HG03060 (cell line): ENCODE results near the gene PRUNE1.

Source experiments
- ATAC-seq: cut with Tn5 transposase; IDR thresholded peaks from one replicate; pipeline ENCODE4 v1.9.1; 2021; ENCODE audit warnings: low read depth, moderate number of reproducible peaks; ENCODE audit not compliant: unreplicated experiment

PRUNE1 gene

DNA sequence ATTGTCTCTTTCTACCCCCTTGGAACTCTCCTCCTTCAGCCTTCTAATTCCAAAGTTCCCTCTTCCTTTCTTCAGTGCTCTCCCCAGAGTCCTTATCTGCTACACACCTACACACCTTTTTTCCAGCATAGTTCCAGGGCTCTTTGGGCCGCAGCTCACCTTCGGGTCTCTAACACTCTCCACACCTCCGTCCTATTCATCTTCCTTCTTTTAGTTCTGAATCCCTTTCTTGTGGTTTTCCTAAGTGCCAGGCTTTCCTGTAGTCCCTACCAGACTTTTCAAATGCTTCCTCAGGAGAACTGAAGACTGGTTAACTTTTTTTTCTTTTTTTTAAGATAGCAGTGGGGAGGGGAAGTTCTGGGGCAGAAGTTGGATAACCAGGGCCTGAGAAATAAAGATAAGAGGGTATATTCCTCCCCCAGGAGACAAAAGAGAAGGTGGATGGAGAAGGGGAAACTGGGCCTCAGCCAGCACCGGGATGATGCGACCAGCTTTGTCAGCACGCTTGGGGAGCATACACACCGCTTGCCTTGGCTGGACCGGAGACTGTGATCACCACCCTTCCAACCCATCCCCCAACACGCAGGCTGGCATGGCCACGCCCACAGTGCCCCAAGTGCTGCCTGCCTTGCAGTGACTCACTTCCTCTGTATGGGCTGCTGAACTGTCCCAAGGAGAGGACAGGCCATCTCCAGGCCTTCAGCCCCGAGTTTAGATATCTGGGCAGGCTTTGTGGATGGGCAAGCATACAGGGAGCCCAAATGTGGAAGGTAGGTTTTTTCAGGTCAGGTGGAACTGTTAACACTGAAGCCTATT is 31.2 kb upstream of the PRUNE1 start:
- ATAC-seq, result no peak

DNA sequence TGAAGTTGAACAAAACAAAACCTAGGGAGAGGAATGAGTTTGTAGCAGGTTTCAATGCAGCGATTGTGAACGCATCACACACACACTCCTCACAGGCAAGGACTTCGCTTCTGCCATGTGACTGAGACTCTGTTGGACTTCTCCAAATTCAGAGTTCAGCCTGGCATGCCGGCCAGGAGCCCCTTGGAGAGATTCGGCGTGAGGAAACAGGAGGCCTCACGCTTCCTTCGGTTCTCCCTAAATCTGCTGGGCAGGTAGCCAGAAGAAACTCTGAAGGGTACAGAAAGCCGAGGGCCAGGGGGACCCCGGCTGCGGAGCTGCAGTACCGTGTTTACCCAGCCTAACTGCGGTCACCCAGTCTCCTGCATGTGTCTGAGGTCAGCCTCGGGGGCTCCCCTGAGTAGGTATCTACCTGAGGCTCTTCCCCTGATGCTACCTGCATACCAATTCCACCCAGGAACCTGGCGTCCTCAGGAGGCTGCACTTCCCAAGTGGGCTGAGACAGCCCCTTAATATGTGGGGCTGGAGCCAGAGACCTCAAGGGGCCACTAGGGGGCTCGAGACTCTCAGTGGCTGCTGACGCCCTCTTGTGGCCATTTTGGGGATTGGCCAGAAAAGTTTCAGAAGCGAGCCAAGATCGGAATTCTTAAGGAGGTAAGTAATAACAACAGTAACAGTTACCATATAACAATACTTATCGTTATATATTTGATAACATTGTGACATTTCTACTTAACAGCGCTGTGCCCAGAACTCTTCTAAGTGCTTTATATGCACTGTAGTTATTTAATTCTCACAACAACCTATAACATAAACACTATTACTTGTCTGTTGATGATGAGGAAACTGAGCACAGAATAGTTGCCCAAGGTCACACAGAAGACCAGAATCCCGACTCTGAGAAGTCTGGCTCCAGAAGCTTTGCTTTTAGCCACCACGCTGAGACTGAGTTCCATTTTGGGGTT is 28.9 kb upstream of the PRUNE1 start:
- ATAC-seq, result no peak

DNA sequence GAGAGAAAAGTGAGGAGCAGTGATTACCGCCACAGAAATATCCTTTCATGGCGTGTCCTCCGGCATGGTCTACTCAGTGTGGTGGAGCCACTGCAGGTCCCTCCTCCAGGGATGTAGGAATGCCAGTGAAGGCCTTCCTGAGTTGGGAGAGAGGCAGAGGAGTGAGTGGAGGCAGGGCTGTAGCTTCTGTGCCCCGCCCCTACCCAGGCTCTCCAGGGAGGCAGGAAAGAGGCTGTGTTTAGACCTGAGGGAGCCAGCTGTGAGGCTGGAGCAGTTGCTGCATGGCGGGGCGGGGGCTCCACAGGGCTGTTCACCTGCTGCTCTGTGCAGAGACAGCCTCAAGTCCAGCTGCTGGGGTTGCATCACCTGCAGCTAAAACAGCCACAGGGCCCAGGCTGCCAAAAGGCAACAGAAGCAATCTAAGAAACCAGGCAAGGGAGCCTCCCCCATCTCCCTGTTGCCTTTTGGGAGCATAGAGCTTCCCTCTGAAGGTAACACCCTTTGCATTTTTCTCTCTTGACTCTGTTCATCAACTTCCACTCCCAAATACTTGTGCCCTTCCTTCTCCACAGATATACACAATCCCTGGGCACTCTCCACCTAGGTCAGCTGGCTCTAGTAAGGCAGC is 27.0 kb upstream of the PRUNE1 start:
- no peak for ATAC-seq

DNA sequence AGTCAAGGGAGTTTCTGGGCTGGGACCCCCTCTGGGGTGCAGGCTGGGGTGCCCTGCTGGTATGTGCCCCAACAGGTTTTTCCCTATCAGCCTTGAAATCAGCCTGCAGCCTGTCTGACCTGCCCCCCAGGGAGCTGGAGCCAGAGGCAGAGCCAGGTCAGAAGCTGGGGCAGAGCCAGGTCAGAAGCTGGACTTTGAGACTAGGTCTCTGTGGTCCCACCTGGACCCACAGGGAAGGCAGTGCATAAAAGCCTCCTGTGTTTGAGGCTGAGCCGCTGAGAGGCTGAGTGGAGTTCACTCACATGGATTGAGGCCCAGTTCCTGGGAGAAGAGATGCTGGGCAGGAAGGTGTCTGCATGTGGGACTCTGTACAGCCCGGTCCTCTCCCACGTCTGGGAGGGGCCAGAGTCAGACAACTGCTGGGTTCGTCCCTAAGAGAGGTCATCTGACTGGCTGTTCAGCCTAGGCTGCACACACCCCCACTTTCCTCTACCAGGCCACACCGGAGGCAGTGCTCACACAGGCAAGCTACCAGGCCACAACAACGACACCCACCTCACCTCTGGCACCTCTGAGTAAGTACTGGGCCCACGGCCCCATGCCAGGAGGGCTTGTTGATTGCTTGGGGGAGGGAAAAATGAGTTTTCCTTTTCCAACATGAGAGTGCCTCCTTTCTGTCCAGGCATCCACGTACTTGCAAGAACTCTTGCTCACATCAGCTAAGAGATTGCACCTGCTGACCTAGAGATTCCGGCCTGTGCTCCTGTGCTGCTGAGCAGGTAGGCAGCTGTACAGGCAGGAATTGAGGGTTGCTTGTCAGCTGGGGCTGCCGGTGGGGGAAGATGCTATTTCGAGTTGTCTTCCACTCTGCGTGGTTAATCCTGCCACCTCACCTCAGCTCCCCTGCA is 26.2 kb upstream of the PRUNE1 start, which contains the start of gene ANXA9:
ANXA9 (plus strand) TSS at position 488 of the 908 bp plus-strand sequence. CDS start 814 bp downstream, outside the sequence.
- no peak for ATAC-seq

DNA sequence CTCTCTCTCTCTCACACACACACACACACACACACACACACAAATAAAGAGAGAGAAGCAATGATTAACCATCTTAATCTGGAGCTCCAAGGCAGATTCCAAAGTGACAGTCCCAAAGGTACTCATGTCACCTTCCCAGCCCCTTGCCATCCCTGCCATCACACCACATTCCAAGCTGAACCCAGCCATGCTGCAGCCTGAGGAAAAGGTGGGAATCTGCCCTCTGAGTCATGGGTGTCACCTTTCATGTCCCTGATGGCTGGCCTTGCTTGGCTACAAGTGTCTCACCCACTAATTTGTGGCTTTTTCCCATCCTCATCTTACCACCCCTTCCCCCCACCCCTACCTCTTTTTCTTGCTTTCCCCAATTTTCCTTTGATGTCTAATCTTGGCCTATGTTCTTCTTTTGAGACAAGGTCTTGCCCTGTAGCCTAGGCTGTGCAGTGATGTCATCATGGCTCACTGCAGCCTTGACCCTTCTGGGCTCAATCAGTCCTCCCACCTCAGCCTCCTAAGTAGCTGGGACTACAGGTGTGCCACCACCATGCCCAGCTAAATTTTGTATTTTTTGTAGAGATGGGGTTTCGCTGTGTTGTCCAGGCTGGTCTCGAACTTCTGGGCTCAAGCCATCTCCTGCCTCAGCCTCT is 22.9 kb upstream of the PRUNE1 start:
- no peak for ATAC-seq

DNA sequence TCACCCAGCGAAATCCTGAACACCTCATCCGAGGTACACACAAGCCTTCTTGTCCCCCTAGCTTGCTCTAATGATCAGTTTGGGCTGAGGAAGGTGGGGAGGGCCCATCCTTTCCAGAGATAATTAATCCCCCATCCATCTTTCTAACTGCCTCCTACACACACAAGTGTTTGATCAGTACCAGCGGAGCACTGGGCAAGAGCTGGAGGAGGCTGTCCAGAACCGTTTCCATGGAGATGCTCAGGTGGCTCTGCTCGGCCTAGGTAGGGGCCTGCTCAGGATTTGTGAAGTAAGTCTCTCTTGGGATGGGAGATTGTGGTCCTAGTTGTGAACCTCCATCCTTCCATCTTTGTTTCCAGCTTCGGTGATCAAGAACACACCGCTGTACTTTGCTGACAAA is 20.3 kb upstream of the PRUNE1 start:
- ATAC-seq, result no peak

DNA sequence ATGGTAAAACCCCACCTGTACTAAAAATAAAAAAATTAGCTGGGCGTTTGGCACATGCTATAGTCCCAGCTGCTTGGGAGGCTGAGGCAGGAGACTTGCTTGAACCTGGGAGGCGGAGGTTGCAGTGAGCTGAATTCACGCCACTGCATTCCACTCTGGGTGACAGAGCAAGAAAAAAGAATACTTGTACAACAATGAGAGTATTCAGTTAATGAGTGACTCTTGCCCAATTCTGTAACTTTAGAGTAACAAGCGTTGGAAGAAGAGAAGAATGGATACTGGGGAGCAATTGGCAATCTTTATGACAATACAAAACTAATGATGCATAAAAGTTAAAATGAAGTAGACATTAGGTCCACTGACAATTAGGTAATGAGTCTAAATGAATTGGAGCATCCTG is 15.6 kb upstream of the PRUNE1 start:
- no peak for ATAC-seq

DNA sequence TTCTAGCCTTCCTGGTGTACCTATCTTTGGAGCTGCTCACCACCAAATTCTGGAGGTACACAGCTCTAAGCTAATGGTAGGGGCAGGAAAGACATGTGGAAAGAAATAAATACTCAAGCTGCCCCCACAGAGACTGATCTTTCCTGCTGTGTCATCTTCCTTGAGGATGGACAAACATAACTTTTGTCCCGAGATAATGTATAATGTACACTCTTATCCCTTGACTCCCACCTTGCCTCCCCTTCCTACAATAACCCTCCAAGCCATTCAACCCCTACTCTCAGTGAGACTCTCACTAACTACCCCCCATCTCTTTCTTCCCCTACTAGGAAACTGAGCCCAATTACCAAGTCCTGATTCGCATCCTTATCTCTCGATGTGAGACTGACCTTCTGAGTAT is 14.0 kb upstream of the PRUNE1 start:
- no peak for ATAC-seq

DNA sequence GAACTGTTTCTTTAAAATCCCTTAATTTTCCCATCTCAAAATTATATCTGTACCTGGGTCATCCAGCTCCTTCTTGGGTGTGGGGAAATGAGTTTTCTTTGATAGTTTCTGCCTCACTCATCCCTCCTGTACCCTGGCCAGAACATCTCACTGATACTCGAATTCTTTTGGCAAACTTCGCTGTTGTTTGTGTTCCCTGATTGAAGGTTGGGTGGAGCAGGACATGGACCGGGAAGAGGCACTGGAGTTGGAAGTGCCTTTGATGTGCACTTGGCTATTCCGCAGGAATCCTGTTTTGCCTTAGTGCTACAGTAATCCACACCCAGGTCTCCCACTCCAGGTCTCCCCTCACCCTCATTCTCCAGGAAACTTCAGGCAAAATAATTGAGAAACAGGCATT is 12.8 kb upstream of the PRUNE1 start:
- no peak for ATAC-seq

DNA sequence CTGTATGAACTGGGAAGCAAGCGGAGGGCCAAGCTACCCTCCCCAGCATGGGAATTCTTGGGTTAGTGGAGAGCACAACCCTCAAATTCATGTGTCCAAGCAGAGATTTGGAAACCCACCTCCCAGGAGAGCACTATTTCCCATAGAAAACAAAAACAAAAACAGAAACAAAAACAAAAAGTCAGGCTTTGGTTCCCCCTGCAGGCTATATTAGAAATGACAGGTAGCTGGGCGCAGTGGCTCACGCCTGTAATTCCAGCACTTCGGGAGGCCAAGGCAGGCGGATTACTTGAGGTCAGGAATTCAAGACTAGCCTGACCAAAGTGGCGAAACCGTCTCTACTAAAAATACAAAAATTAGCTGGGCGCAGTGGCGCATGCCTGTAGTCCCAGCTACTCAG is 12.4 kb upstream of the PRUNE1 start:
- ATAC-seq, result no peak

DNA sequence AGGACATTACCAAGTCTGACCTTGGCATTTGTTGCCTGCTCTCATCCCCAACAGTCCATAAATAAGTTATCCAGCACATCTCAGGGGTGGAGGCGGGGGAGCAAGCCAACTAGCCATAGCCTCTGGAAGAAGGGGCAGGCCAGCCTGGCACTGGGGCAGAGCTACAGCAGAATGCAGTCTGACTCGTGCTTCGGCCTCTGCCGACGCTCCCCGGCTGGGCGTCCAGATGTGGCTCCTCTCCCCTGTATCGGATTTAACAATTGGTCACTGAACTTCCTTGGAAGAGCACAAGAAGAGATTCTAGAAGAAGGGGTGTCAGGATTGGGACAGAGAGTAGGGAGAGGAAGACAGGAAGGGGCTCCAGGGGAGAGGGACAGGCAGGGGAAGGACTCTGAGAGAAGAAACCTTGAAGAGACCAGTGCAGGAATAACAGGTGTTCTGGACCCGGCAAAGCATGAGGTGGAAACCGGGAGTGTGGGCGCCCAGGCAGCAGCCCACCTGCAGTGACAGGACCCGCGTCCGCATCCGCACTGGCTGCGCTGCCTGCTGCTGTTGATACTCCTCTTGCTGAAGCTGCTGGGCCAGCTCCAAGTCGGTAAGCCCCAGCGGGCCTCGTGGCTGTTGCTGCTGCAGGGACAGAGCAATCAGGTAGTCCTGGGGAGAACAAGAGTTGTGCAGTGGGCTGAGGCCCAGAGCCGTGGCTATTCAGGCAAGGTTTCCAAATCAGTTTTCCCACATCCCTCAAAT is 10.9 kb upstream of the PRUNE1 start:
- ATAC-seq, result no peak

DNA sequence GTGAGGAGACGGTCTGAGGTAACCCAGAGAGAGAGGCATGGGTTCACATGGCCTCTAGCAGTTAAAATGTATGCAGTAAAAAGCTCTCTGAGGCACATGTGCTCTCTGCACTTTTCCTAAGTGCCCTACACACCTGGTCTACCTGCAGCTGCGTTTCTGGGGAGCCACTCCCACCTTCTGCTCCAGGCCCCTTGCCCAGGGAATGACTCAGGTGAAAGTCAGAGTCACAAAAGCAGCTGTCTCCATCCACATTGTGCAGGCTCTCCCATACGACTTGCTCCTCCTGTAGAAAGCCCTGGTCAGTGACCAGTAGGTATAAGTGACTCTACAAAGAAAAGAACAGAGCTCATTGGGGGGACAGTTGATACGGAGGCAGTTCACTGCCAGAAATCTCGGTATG is 10.3 kb upstream of the PRUNE1 start:
- no peak for ATAC-seq

DNA sequence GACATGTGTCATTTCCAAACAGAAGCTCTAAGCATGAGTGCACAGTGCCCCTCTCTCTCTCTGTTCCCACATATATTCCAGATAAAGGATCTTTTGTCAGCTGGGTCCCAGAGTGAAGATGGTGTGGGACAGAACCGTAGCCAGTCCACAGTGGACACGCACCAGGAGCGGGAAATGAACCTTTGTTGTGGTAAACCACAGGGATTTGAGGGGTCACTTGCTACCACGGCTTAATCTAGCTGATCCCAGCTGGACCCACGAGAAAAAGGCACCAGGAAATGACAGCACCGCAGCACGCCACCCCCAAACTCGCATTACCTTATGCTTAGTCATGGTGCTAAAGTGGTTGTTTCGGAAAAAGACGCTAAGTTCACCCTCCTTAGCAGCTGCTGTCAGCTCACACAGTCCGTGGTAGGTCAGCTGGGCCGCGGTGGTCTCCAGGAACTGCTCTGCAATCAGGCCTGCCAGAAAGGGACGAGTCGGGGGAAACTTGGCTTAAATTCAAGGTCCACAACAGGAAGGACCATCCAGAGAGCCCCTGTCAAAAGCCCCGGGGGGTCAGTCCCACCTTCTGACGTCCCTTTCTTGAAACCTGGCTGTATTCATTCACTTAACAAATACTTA is 9.1 kb upstream of the PRUNE1 start:
- no peak for ATAC-seq

DNA sequence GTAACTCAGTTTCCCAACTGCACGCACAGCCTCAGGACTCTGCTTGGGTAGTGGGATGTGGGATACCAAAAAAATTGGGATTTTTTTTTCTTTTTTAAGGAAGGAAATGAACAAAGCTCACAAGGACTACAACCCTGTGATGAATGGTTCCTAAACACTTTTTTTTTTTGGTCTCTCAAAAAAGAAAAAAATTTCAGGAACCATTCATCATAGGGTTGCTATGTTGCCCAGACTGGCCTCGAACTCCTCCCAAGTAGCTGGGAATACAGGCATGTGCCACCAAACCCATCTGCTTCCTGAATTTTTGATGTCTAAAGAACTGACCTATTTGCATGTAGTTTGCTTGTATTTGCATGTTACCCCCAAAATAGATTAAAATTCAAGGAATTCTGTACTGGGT is 8.3 kb upstream of the PRUNE1 start:
- ATAC-seq, result no peak

DNA sequence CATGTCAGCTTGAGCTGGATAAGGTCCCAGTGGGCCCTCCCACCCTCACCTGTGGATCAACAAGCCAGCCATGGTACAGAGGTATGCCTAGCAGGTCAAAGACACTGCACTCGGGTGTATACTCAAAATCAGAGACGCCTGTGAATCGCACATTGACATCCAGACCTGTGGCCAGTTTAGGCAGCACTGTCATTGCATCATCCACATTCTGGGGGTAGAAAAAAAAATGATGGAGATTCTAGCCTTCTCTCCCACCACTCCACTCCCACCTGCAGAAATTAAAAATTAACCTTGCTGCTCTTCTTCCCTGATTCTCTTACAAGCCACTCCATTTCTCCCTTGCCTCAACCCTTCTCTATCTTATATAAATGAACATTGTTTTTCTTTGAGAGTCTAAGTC is 7.8 kb upstream of the PRUNE1 start:
- no peak for ATAC-seq

DNA sequence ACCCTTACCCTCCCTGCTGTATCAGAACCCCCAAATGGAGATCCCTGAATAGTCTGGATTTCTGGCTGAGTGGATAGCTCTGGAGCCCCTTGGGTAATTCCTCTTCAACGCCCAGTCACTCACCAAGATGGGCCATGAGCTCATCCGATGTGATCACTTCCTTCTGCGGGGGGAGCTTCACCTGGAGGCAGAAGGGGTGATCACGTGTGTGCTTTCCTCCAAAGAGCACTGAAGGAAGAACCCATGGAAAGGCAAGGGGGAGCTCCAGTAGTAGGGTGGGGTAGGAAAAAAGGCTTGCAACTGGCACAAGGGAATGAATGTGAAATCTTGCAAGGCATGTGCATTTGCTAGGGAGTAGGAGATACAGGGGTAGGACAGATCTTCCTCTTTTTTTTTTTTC is 6.6 kb upstream of the PRUNE1 start:
- no peak for ATAC-seq

DNA sequence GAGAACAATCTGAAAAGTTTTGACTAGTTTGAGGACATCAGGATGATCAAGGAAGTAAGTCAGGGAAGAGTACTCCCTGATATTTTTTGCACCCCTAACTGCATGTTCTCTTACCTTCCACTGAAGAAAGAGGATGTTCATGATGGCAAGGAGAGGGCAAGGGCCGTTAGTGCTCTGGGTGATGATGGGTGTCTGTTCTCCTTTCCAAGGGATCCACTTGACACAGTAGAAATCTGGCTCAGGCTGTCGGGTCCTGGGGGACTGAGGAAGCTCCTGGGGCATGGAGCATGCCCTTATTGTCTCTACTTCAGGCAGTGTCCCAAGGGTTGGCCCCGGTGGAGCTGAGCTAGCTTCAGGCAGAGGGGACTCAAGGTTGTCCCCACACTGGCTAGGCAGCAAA is 6.2 kb upstream of the PRUNE1 start:
- no peak for ATAC-seq

DNA sequence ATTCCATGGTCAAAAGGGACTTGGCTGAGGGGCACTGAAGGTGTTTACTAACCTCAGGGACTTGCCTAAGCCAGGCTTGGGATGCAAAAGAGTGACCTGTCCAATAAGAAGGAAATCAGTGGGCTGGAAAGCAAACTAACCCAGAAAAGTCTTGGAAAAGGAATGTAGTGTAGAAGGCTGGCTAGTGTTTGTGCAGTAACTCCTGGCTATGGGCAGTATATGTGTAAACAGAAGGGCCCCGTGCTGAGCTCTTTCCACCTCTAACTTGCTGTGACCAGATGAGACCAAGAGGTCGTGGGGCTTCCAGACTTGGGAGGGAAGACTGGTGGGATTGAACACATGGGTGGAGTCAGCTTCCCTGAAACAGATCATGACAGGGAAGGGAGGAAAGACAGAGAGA is 5.6 kb upstream of the PRUNE1 start:
- no peak for ATAC-seq
